Mesenchymal stem cell (in vitro differentiated cells and primary cell): ENCODE data around the gene ZBTB5.
"Not testable (repeated sequence)": the region's sequence is repeated elsewhere in the genome, so short reads cannot be mapped to it uniquely, and the experiment has no call there.

Experiments
- DNase-seq: peaks from one replicate; pipeline ENCODE4 v3.0.0-alpha.2; 2013
- H2AFZ ChIP-seq: one replicate; pipeline ENCODE4 v1.6.1; 2013; ENCODE audit warnings: low read depth, mild to moderate bottlenecking, control low read depth, inconsistent platforms, low read length, moderate library complexity
- H2AK5ac ChIP-seq: 2 replicates; pipeline ENCODE4 v1.6.1; 2013; ENCODE audit warnings: low read length, moderate library complexity, mild to moderate bottlenecking, inconsistent platforms; ENCODE audit not compliant: severe bottlenecking
- H2BK120ac ChIP-seq: one replicate; pipeline ENCODE4 v1.6.1; 2013; ENCODE audit warnings: low read depth, mild to moderate bottlenecking, inconsistent platforms, low read length, moderate library complexity
- H2BK12ac ChIP-seq, 2 experiments: one replicate each; pipeline ENCODE4 v1.6.1; 2013; ENCODE audit warnings: inconsistent platforms in 2 of 2, low read length in 2 of 2, mild to moderate bottlenecking in 2 of 2, moderate library complexity in 2 of 2, control low read depth in 1 of 2
- H2BK15ac ChIP-seq: one replicate; pipeline ENCODE4 v1.6.1; 2013; ENCODE audit warnings: mild to moderate bottlenecking, low read depth, inconsistent platforms; ENCODE audit not compliant: poor library complexity, severe bottlenecking
- H2BK5ac ChIP-seq: 2 replicates; pipeline ENCODE4 v1.6.1; 2013; ENCODE audit warnings: low read depth, mild to moderate bottlenecking, low read length, control low read depth, inconsistent platforms; ENCODE audit not compliant: poor library complexity, severe bottlenecking
- H3K14ac ChIP-seq, 2 experiments: one replicate each; pipeline ENCODE4 v1.6.1; 2013; ENCODE audit warnings: inconsistent platforms in 2 of 2, low read length in 2 of 2, control low read depth in 1 of 2, mild to moderate bottlenecking in 1 of 2, moderate library complexity in 1 of 2
- H3K18ac ChIP-seq, 2 experiments: one replicate each; pipeline ENCODE4 v1.6.1; 2013; ENCODE audit warnings: inconsistent platforms in 2 of 2, low read length in 2 of 2, control low read depth in 1 of 2, low read depth in 1 of 2, mild to moderate bottlenecking in 1 of 2
- H3K23ac ChIP-seq, 2 experiments: one replicate each; pipeline ENCODE4 v1.6.1; 2013; ENCODE audit warnings: inconsistent platforms in 2 of 2, low read length in 2 of 2, mild to moderate bottlenecking in 2 of 2, moderate library complexity in 2 of 2, control low read depth in 1 of 2
- H3K27ac ChIP-seq: 2 replicates; pipeline ENCODE4 v1.5.1; 2013; ENCODE audit warnings: mild to moderate bottlenecking, moderate library complexity, low read length, control low read depth, inconsistent platforms; ENCODE audit not compliant: poor library complexity, severe bottlenecking
- H3K27me3 ChIP-seq, 2 experiments: 2 replicates each; pipeline versions ENCODE4 v1.6.1 to v1.7.0; 2013; ENCODE audit warnings: low read length in 2 of 2, mild to moderate bottlenecking in 2 of 2, moderate library complexity in 2 of 2, control low read depth in 1 of 2, inconsistent platforms in 1 of 2; ENCODE audit not compliant: control insufficient read depth in 1 of 2, insufficient read depth in 1 of 2
- H3K36me3 ChIP-seq, 2 experiments: 2 replicates each; pipeline versions ENCODE4 v1.6.1 to v1.7.0; 2013; ENCODE audit warnings: low read length in 2 of 2, control low read depth in 1 of 2, inconsistent platforms in 1 of 2, low read depth in 1 of 2, mild to moderate bottlenecking in 1 of 2; ENCODE audit not compliant: insufficient read depth in 2 of 2, control insufficient read depth in 1 of 2
- H3K4ac ChIP-seq, 2 experiments: one replicate each; pipeline ENCODE4 v1.6.1; 2013; ENCODE audit warnings: inconsistent platforms in 2 of 2, low read length in 2 of 2, mild to moderate bottlenecking in 2 of 2, moderate library complexity in 2 of 2, control low read depth in 1 of 2, low read depth in 1 of 2
- H3K4me1 ChIP-seq: 2 replicates; pipeline ENCODE4 v1.6.1; 2013; ENCODE audit warnings: low read depth, low read length, control low read depth; ENCODE audit not compliant: control insufficient read depth, insufficient read depth
- H3K4me2 ChIP-seq: 2 replicates; pipeline ENCODE4 v1.6.1; 2013; ENCODE audit warnings: low read length, mild to moderate bottlenecking, inconsistent platforms; ENCODE audit not compliant: poor library complexity, severe bottlenecking
- H3K4me3 ChIP-seq, 2 experiments: 2 replicates each; pipeline versions ENCODE4 v1.5.1 to v1.7.0; 2013; ENCODE audit warnings: low read length in 2 of 2, mild to moderate bottlenecking in 2 of 2, control low read depth in 1 of 2, low read depth in 1 of 2; ENCODE audit not compliant: insufficient read depth in 1 of 2
- H3K79me1 ChIP-seq: replicated peaks from 2 replicates; pipeline ENCODE4 v1.6.1; 2013; ENCODE audit warnings: mild to moderate bottlenecking, control low read depth, low read length, inconsistent platforms; ENCODE audit not compliant: poor library complexity, severe bottlenecking
- H3K9ac ChIP-seq: 2 replicates; pipeline ENCODE4 v1.7.0; 2013; ENCODE audit warnings: mild to moderate bottlenecking, low read length, moderate library complexity
- H3K9me3 ChIP-seq: 2 replicates; pipeline ENCODE4 v1.7.0; 2013; ENCODE audit warnings: mild to moderate bottlenecking, low read length; ENCODE audit not compliant: control insufficient read depth
- H4K8ac ChIP-seq: one replicate; pipeline ENCODE4 v1.6.1; 2013; ENCODE audit warnings: inconsistent platforms, mild to moderate bottlenecking, low read length, moderate library complexity
- H4K91ac ChIP-seq: one replicate; pipeline ENCODE4 v1.6.1; 2013; ENCODE audit warnings: mild to moderate bottlenecking, low read length, inconsistent platforms
- WGBS: methylation state at CpG from one replicate; pipeline ENCODE4 v1.1.7; 2013; ENCODE audit warnings: mixed read lengths; 5-methylcytosine and 5-hydroxymethylcytosine counted together

ZBTB5 gene

DNA sequence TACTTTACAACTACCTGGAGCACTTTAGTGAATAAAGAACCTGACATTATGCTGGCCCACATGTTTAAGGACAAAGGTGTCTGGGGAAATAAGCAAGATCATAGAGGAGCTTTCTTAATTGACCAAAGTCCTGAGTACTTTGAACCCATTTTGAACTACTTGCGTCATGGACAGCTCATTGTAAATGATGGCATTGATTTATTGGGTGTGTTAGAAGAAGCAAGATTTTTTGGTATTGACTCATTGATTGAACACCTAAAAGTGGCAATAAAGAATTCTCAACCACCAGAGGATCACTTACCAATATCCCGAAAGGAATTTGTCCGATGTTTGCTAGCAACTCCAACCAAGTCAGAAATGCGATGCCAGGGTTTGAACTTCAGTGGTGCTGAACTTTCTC is 12.2 kb upstream of the ZBTB5 start:
- not testable (repeated sequence) for H3K9me3 ChIP-seq, H3K9ac ChIP-seq, H2AK5ac ChIP-seq, H3K4me1 ChIP-seq, H3K4me3 ChIP-seq, H3K79me1 ChIP-seq, H3K4ac ChIP-seq, H2AFZ ChIP-seq, H3K14ac ChIP-seq, H2BK120ac ChIP-seq, H3K4me2 ChIP-seq, H2BK15ac ChIP-seq, H3K23ac ChIP-seq, H4K8ac ChIP-seq, H2BK5ac ChIP-seq, H3K27me3 ChIP-seq, H2BK12ac ChIP-seq, H3K27ac ChIP-seq, H3K18ac ChIP-seq, DNase-seq, H3K36me3 ChIP-seq, H4K91ac ChIP-seq
- 75% methylated on average over 4 of the region's 4 CpGs for WGBS

- H3K14ac ChIP-seq, result no peak overlapping the region
- no peak overlapping the region for H2AFZ ChIP-seq
- no peak overlapping the region for H2BK5ac ChIP-seq
- no peak for DNase-seq
- no peak overlapping the region for H2AK5ac ChIP-seq
- no peak overlapping the region for H3K27ac ChIP-seq
- no peaks in the 10 kb centered on the region for H3K79me1 ChIP-seq
- H4K91ac ChIP-seq, result no peak overlapping the region
- H3K4me1 ChIP-seq, result peaks cover 4% of the 10 kb centered on the region
- no peak overlapping the region for H3K4ac ChIP-seq
- WGBS, result 89% methylated on average over 11 of the region's 11 CpGs
- no peak overlapping the region for H3K4me3 ChIP-seq
- H3K9me3 ChIP-seq, result peaks cover 4% of the 10 kb centered on the region
- H2BK15ac ChIP-seq, result no peak overlapping the region
- no peak overlapping the region for H3K4me2 ChIP-seq
- H3K18ac ChIP-seq, result no peak overlapping the region
- H2BK120ac ChIP-seq, result no peak overlapping the region
- no peak overlapping the region for H3K23ac ChIP-seq
- H3K9ac ChIP-seq, result no peak overlapping the region
- no peak overlapping the region for H2BK12ac ChIP-seq
- H3K27me3 ChIP-seq, result peaks cover 0 to 3% of the 10 kb centered on the region in 2 experiments
- no peak overlapping the region for H4K8ac ChIP-seq
- no peaks in the 10 kb centered on the region for H3K36me3 ChIP-seq
Observed at GRCh38 chr9:37476930-37477329, 11.7 kb upstream of the ZBTB5 start.

- no peak for DNase-seq
- Histone ChIP-seq H4K91ac (no peak overlapping the region), H3K4ac (no peak overlapping the region), H4K8ac (no peak overlapping the region), H2BK15ac (no peak overlapping the region), H3K9me3 (peaks cover 4% of the 10 kb centered on the region), H2BK5ac (no peak overlapping the region), H2AFZ (no peak overlapping the region), H3K4me2 (no peak overlapping the region), H3K18ac (no peak overlapping the region), H2BK12ac (no peak overlapping the region), H3K4me3 (no peak overlapping the region), H3K27me3 (peaks cover 0 to 3% of the 10 kb centered on the region in 2 experiments), H3K14ac (no peak overlapping the region), H2BK120ac (no peak overlapping the region), H3K79me1 (no peaks in the 10 kb centered on the region), H3K23ac (no peak overlapping the region), H3K27ac (no peak overlapping the region), H2AK5ac (no peak overlapping the region), H3K9ac (no peak overlapping the region), H3K4me1 (peaks cover 6% of the 10 kb centered on the region), H3K36me3 (no peaks in the 10 kb centered on the region)
- WGBS, result no CpG with 5 or more reads among the region's 3 CpGs
Observed at GRCh38 chr9:37474438-37474837, 9.2 kb upstream of the ZBTB5 start.

- not testable (repeated sequence) for H3K36me3 ChIP-seq, H2AK5ac ChIP-seq, H3K27ac ChIP-seq, H2BK12ac ChIP-seq, H3K23ac ChIP-seq, H3K4me1 ChIP-seq, H2BK5ac ChIP-seq, H3K9me3 ChIP-seq, H3K14ac ChIP-seq, H2AFZ ChIP-seq, H3K9ac ChIP-seq, H3K4me2 ChIP-seq, DNase-seq, H3K27me3 ChIP-seq, H4K8ac ChIP-seq, H4K91ac ChIP-seq, H3K4ac ChIP-seq, H2BK120ac ChIP-seq, H3K79me1 ChIP-seq, H3K18ac ChIP-seq, H3K4me3 ChIP-seq, H2BK15ac ChIP-seq
- WGBS, result 41% methylated on average over 2 of the region's 6 CpGs
Observed at GRCh38 chr9:37473982-37474381, 8.7 kb upstream of the ZBTB5 start.
